Measurements from ENCODE around the gene PALLD.
"Not testable (repeated sequence)": the region's sequence is repeated elsewhere in the genome, so short reads cannot be mapped to it uniquely, and the experiment has no call there.

The PALLD gene

GRCh38 chr4:168931215-168931650 is 434.4 kb downstream of the PALLD start:
- DNase-seq = no peak

DNA sequence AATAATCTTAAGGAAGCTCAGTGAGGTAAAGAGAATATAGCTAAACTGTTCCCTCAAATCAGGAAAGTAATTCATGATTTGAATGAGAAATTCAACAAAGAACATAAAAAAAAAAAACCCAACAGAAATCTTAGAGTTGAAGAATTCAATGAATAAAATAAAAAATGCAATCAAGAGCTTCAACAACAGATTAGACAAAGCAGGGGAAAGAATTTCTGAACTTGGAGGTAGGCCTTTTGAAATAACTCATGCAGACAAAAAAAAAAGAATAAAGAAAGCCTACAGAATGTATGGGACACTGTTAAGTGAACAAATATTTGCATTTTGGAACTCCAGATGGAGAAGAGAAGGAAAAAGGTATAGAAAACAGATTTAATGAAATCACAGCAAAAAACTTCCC is 435.3 kb downstream of the PALLD start:
- no peak for DNase-seq

DNA sequence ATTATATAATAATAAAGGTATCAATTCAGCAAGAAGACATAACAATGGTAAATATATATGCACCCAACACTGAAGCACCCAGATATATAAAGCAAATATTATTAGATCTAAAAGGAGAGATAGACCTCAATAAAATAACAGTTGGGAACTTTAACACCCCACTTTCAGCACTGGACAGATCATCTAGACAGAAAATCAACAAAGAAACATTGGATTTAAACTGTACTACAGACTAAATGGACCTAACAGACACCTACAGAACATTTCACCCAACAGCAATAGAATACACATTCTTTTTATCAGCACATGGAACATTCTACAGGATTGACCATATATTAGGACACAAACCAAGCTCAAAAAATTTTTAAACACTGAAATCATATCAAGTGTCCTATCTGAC is 436.6 kb downstream of the PALLD start:
- no peak for DNase-seq

DNA sequence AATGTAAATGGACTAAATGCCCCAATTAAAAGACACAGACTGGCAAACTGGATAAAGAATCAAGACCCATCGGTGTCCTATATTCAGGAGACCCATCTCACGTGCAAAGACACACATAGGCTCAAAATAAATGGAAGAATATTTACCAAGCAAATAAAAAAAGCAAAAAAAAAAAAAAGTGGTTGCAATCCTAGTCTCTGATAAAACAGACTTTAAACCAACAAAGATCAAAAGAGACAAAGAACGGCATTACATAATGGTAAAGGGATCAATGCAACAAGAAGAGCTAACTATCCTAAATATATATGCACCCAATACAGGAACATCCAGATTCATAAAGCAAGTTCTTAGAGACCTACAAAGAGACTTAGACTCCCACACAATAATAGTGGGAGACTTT is 440.6 kb downstream of the PALLD start:
- DNase-seq = not testable (repeated sequence)

- no peak for DNase-seq
These were observed 446.1 kb downstream of the PALLD start for GRCh38 chr4:168942985-168943384.

GRCh38 chr4:168945291-168945690 is 448.4 kb downstream of the PALLD start:
- DNase-seq = no peak

GRCh38 chr4:168952821-168953246 is 456.0 kb downstream of the PALLD start:
- not testable (repeated sequence) for DNase-seq

- no peak for DNase-seq
These were observed 458.8 kb downstream of the PALLD start for GRCh38 chr4:168955674-168956073.

DNA sequence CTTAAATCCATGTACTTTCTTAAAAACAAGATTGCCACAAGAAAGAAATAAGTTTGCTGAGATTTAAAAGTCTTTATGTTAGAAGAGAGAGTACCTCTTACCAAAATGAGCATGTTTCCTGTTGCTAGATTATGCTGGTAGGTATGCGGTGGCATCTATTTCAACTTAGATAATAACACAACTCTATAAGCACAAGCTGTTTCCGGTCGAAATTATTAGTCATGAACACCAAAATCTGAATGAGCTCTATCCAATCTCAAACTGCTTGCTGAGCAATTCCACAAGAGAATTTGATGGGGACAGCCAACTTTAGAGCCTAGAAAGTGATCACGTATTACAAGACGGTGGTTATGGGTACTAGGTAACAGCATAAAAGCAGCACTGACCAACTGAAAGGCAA is 463.9 kb downstream of the PALLD start:
- DNase-seq = no peak

GRCh38 chr4:168972596-168972995 is 475.7 kb downstream of the PALLD start:
- no peak for DNase-seq
